ENCODE data around the gene OR9Q1.
"Not testable (repeated sequence)": the region's sequence is repeated elsewhere in the genome, so short reads cannot be mapped to it uniquely, and the experiment has no call there.

Gene OR9Q1

DNA sequence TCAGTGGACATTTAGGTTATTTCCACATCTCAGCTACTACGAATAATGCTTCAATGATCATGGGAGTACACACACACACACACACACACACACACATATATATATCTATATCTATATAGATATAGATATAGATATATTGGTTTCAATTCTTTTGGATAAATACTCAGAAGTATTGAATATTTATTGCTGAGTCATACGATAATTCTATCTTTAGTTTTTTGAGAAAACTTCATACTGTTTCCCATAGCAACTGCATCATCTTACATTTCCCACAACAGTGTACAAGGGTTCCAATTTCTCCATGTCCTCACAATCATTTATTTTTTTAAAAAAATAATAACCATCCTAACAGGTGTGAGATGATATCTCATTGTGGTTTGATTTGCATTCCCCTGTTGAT is 172.3 kb downstream of the OR9Q1 start:
- TF ChIP-seq POLR2A (IDR thresholded peaks at IDR 0.05; ENCODE audit: low read depth, low read length) = no peak
- FAIRE-seq = no peak
- DNase-seq (ENCODE audit: insufficient read length, low spot score) = no peak

DNA sequence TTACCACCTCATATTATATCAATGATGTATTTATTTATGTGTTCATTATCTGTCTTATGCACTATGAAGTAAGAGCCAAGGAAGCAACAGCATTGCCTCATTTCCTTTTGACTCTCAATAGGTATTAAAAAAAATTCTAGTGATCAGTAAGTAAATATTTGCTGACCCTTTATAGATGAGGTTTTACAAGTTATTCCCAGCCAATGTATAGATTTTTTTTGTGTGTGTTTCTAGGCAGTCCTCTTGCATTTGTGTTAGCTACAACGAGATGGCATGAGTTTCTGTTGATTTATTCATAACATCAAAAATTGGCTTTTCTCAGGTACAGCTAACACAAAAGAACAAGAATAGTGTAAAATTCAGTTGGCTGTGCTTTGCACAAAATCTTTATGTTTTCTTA is 175.6 kb downstream of the OR9Q1 start:
- no peak for DNase-seq (ENCODE audit: insufficient read length, low spot score)
- no peak for TF ChIP-seq POLR2A (IDR thresholded peaks at IDR 0.05; ENCODE audit: low read depth, low read length)
- no peak for FAIRE-seq

DNA sequence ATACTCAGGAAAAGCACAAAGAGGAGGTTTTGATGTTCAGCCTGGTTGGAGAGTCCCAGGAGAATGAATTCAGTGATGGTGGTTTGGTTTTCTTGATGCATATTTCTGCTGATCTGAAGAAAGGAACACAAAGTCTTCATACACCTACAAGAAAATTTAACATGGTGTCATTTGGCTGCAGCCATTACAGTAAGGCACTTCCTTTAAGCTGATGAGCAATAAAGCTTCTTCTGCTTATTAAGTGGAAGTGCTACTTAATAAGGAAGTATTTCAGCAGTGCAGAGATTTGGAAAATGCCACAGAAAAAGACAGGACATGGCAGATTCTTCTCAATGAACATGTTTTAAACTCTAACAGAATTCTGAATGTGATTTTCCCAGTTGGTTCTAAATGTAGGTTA is 180.4 kb downstream of the OR9Q1 start, which contains the start of gene OR1S2:
Gene OR1S2 (minus strand): TSS at position 101 of the 400 bp plus-strand sequence. CDS start 0 bp downstream, at position 101.
- TF ChIP-seq POLR2A (IDR thresholded peaks at IDR 0.05; ENCODE audit: low read depth, low read length) = no peak
- no peak for FAIRE-seq
- DNase-seq (ENCODE audit: insufficient read length, low spot score) = no peak

- not testable (repeated sequence) for FAIRE-seq; DNase-seq (ENCODE audit: insufficient read length, low spot score)
These were observed 188.7 kb downstream of the OR9Q1 start, which contains the start of gene OR1S1 for GRCh38 chr11:58212420-58212819. TSS of gene OR1S1 (plus strand) at chr11:58212720.

- no peak for TF ChIP-seq POLR2A (IDR thresholded peaks at IDR 0.05; ENCODE audit: low read depth, low read length)
- FAIRE-seq = no peak
- DNase-seq (ENCODE audit: insufficient read length, low spot score) = no peak
These were observed 192.8 kb downstream of the OR9Q1 start for GRCh38 chr11:58216476-58216875.

- no peak for TF ChIP-seq POLR2A (IDR thresholded peaks at IDR 0.05; ENCODE audit: low read depth, low read length)
- DNase-seq (ENCODE audit: insufficient read length, low spot score) (no peak), FAIRE-seq (no peak)
These were observed 199.0 kb downstream of the OR9Q1 start for GRCh38 chr11:58222721-58223120.

- TF ChIP-seq POLR2A (IDR thresholded peaks at IDR 0.05; ENCODE audit: low read depth, low read length) = no peak
- no peak for FAIRE-seq
- no peak for DNase-seq (ENCODE audit: insufficient read length, low spot score)
These were observed 204.4 kb downstream of the OR9Q1 start for GRCh38 chr11:58227956-58228615.

All from H54 (cell line).